Liver (tissue), 9 donors: ENCODE results near the gene CCDC7. TPM values are rescaled to one million over a fixed set of nuclear protein-coding genes. Genes with fewer than 3 reads are reported as not detected.

Experiments used
- DNase-seq: peaks from one replicate; pipeline ENCODE4 v3.0.0-alpha.2; 2017; ENCODE audit warnings: low spot score
- H3K27ac ChIP-seq, 2 donors: one replicate each; pipeline ENCODE4 v1.7.0; 2013; ENCODE audit warnings: inconsistent platforms in 2 of 2, low read length in 2 of 2, control low read depth in 1 of 2, low read depth in 1 of 2, mild to moderate bottlenecking in 1 of 2
- H3K27me3 ChIP-seq, 4 donors: one replicate each; pipeline versions ENCODE4 v1.6.1 to v1.7.0; 2013; ENCODE audit warnings: low read length in 3 of 4, inconsistent platforms in 1 of 4, mild to moderate bottlenecking in 1 of 4, moderate library complexity in 1 of 4; ENCODE audit not compliant: control insufficient read depth in 4 of 4, insufficient read depth in 4 of 4
- H3K36me3 ChIP-seq, 4 donors: one replicate each; pipeline versions ENCODE4 v1.6.1 to v1.7.0; 2013; ENCODE audit warnings: low read length in 3 of 4, mild to moderate bottlenecking in 3 of 4, low read depth in 1 of 4, moderate library complexity in 1 of 4; ENCODE audit not compliant: control insufficient read depth in 4 of 4, insufficient read depth in 3 of 4
- H3K4me1 ChIP-seq, 4 donors: one replicate each; pipeline versions ENCODE4 v1.6.1 to v1.7.0; 2013; ENCODE audit warnings: low read length in 3 of 4, mild to moderate bottlenecking in 3 of 4, moderate library complexity in 1 of 4; ENCODE audit not compliant: control insufficient read depth in 4 of 4, insufficient read depth in 4 of 4
- H3K4me3 ChIP-seq, 3 donors: one replicate each; pipeline versions ENCODE4 v1.6.1 to v1.7.0; 2013; ENCODE audit warnings: low read length in 3 of 3, control low read depth in 1 of 3, low read depth in 1 of 3, mild to moderate bottlenecking in 1 of 3
- H3K9ac ChIP-seq, 2 donors: one replicate each; pipeline ENCODE4 v1.7.0; 2013; ENCODE audit warnings: low read length in 2 of 2, mild to moderate bottlenecking in 2 of 2, moderate library complexity in 2 of 2, control low read depth in 1 of 2, low read depth in 1 of 2
- H3K9me3 ChIP-seq, 4 donors: one replicate each; pipeline versions ENCODE4 v1.6.1 to v1.7.0; 2013; ENCODE audit warnings: low read length in 3 of 4; ENCODE audit not compliant: control insufficient read depth in 4 of 4
- ATF3 ChIP-seq: IDR thresholded peaks from 2 replicates; pipeline ENCODE4 v1.6.1; 2016; ENCODE audit warnings: antibody characterized with exemption
- CTCF ChIP-seq: fragments of 150-350 bp; IDR thresholded peaks from 2 replicates; pipeline ENCODE4 v1.5.1; 2017; ENCODE audit warnings: improper control_type of control experiment, low read depth, low read length; ENCODE audit not compliant: missing input control
- EGR1 ChIP-seq, 2 donors: IDR thresholded peaks; 2 replicates each; pipeline ENCODE4 v1.6.1; 2016 to 2018; ENCODE audit warnings: antibody characterized with exemption in 2 of 2, low read depth in 2 of 2
- FOXA1 ChIP-seq: IDR thresholded peaks from 2 replicates; pipeline ENCODE4 v1.6.1; 2016; ENCODE audit warnings: antibody characterized with exemption
- GABPA ChIP-seq, 2 donors: IDR thresholded peaks in 1 of 2; conservative IDR thresholded peaks in 1 of 2; 2 replicates each; pipeline ENCODE4 v1.6.1; 2016; ENCODE audit warnings: antibody characterized with exemption in 2 of 2, mild to moderate bottlenecking in 1 of 2, moderate library complexity in 1 of 2
- HNF4A ChIP-seq, 2 donors: conservative IDR thresholded peaks; 2 replicates each; pipeline ENCODE4 v1.6.1; 2016; ENCODE audit warnings: antibody characterized with exemption in 2 of 2, mild to moderate bottlenecking in 2 of 2
- HNF4G ChIP-seq: IDR thresholded peaks from 2 replicates; pipeline ENCODE4 v1.6.1; 2016; ENCODE audit warnings: antibody characterized with exemption
- JUND ChIP-seq, 2 donors: IDR thresholded peaks; 2 replicates each; pipeline ENCODE4 v1.6.1; 2016; ENCODE audit warnings: antibody characterized with exemption in 2 of 2
- MAX ChIP-seq: IDR thresholded peaks from 2 replicates; pipeline ENCODE4 v1.6.1; 2016; ENCODE audit warnings: antibody characterized with exemption
- NR2F2 ChIP-seq: IDR thresholded peaks from 2 replicates; pipeline ENCODE4 v1.6.1; 2016; ENCODE audit warnings: antibody characterized with exemption
- RAD21 ChIP-seq, 2 donors: IDR thresholded peaks; 2 replicates each; pipeline ENCODE4 v1.6.1; 2016; ENCODE audit warnings: antibody characterized with exemption in 2 of 2, mild to moderate bottlenecking in 2 of 2
- REST ChIP-seq: IDR thresholded peaks from 2 replicates; pipeline ENCODE4 v1.6.1; 2016; ENCODE audit warnings: antibody characterized with exemption, mild to moderate bottlenecking
- SP1 ChIP-seq: IDR thresholded peaks from 2 replicates; pipeline ENCODE4 v1.6.1; 2018; ENCODE audit warnings: antibody characterized with exemption, mild to moderate bottlenecking
- TAF1 ChIP-seq: conservative IDR thresholded peaks from 2 replicates; pipeline ENCODE4 v1.6.1; 2016; ENCODE audit warnings: antibody characterized with exemption, mild to moderate bottlenecking
- YY1 ChIP-seq: IDR thresholded peaks from 2 replicates; pipeline ENCODE4 v1.6.1; 2016; ENCODE audit warnings: antibody characterized with exemption, mild to moderate bottlenecking
- ZBTB33 ChIP-seq: IDR thresholded peaks from 2 replicates; pipeline ENCODE4 v1.6.1; 2016; ENCODE audit warnings: antibody characterized with exemption
- WGBS: extraction: QIAGEN DNeasy Blood & Tissue Kit; methylation state at CpG from one replicate; pipeline ENCODE4 v1.1.7; 2013; 5-methylcytosine and 5-hydroxymethylcytosine counted together
- polyA plus RNA-seq, 2 donors: library from polyadenylated mRNA; stranded (reverse) in 1 of 2; unstranded in 1 of 2; fragments of 200-250 nt in 1 of 2; fragments of >200 nt in 1 of 2; fragmentation: Nextera tagmentation in 1 of 2; extraction: Ambion mirVana in 1 of 2; gene quantifications; one replicate each; pipeline versions ENCODE4 v1.2.1 to v1.2.3, GENCODE V29; 2013 to 2015
- total RNA-seq, 2 donors: library from RNA; depleted of rRNA; stranded (reverse); fragments of >200 nt; gene quantifications; one replicate each; pipeline ENCODE4 v1.2.3, GENCODE V29; 2014
- donor health status: healthy.
- donor health status: healthy.
- donor health status: healthy.
- donor health status: healthy.
- donor health status: healthy.

CCDC7 gene
- total and polyA plus RNA-seq, 4 donors = 0.47 to 5.9 (median 3.2) TPM

- no peak for TF ChIP-seq REST
- no peak for TF ChIP-seq EGR1 (IDR thresholded peaks at IDR 0.05; ENCODE audit: low read depth in 2 of 2)
Measured at GRCh38 chr10:32436215-32436614, 9.7 kb upstream of the CCDC7 start (continued).

GRCh38 chr10:32437334-32437733, 8.6 kb upstream of the CCDC7 start:
- H3K27me3 ChIP-seq = no peaks in the 10 kb centered on the region
- H3K4me1 ChIP-seq = no peaks in the 10 kb centered on the region
- TF ChIP-seq ATF3 (no peak), CTCF (no peak), SP1 (no peak), TAF1 (no peak), EGR1 (IDR thresholded peaks at IDR 0.05; ENCODE audit: low read depth in 2 of 2) (no peak), RAD21 (IDR thresholded peaks at IDR 0.05) (no peak), JUND (IDR thresholded peaks at IDR 0.05) (no peak), HNF4A (conservative IDR thresholded peaks at IDR 0.05) (no peak), FOXA1 (no peak), REST (no peak), NR2F2 (no peak), MAX (no peak), ZBTB33 (no peak), GABPA (IDR thresholded peaks at IDR 0.05 in 1 of 2, conservative IDR thresholded peaks at IDR 0.05 in 1 of 2) (no peak), HNF4G (no peak), YY1 (no peak)
- no peaks in the 10 kb centered on the region for H3K36me3 ChIP-seq
- no peak overlapping the region for H3K27ac ChIP-seq
- no peak overlapping the region for H3K4me3 ChIP-seq
- WGBS = 78% methylated on average over 2 of the region's 2 CpGs
- no peak for DNase-seq
- H3K9ac ChIP-seq = no peak overlapping the region
- H3K9me3 ChIP-seq = peaks cover 0 to 3% (median 1%) of the 10 kb centered on the region in 4 donors
